Measurements from ENCODE around the gene PRUNE2.

The PRUNE2 gene

GRCh38 chr9:76655971-76656370, 249.9 kb downstream of the PRUNE2 start:
- DNase-seq (ENCODE audit: low read depth in 3 of 3): no peak

GRCh38 chr9:76655121-76655541, 250.8 kb downstream of the PRUNE2 start:
- no peak for DNase-seq (ENCODE audit: low read depth in 3 of 3)

GRCh38 chr9:76654575-76654974, 251.3 kb downstream of the PRUNE2 start:
- DNase-seq (ENCODE audit: low read depth in 3 of 3): no peak

GRCh38 chr9:76654051-76654461, 251.9 kb downstream of the PRUNE2 start:
- no peak for DNase-seq (ENCODE audit: low read depth in 3 of 3)

GRCh38 chr9:76652894-76653293, 253.0 kb downstream of the PRUNE2 start:
- DNase-seq (ENCODE audit: low read depth in 3 of 3): no peak

- no peak for DNase-seq (ENCODE audit: low read depth in 3 of 3)
These were observed 254.7 kb downstream of the PRUNE2 start for GRCh38 chr9:76651119-76651705.

- DNase-seq (ENCODE audit: low read depth in 3 of 3): no peak
These were observed 255.2 kb downstream of the PRUNE2 start for GRCh38 chr9:76650692-76651091.

- no peak for DNase-seq (ENCODE audit: low read depth in 3 of 3)
These were observed 256.0 kb downstream of the PRUNE2 start for GRCh38 chr9:76649894-76650293.

- no peak for DNase-seq (ENCODE audit: low read depth in 3 of 3)
These were observed 259.7 kb downstream of the PRUNE2 start for GRCh38 chr9:76646249-76646648.

GRCh38 chr9:76644647-76645250, 261.2 kb downstream of the PRUNE2 start:
- no peak for DNase-seq (ENCODE audit: low read depth in 3 of 3)

- DNase-seq (ENCODE audit: low read depth in 3 of 3): no peak
These were observed 261.7 kb downstream of the PRUNE2 start for GRCh38 chr9:76644171-76644570.

- no peak for DNase-seq (ENCODE audit: low read depth in 3 of 3)
These were observed 262.4 kb downstream of the PRUNE2 start for GRCh38 chr9:76643399-76644117.

GRCh38 chr9:76642701-76643209, 263.2 kb downstream of the PRUNE2 start:
- no peak for DNase-seq (ENCODE audit: low read depth in 3 of 3)

- DNase-seq (ENCODE audit: low read depth in 3 of 3): no peak
These were observed 263.8 kb downstream of the PRUNE2 start for GRCh38 chr9:76642074-76642473.

GRCh38 chr9:76638001-76638400, 267.9 kb downstream of the PRUNE2 start:
- no peak for DNase-seq (ENCODE audit: low read depth in 3 of 3)

- no peak for DNase-seq (ENCODE audit: low read depth in 3 of 3)
These were observed 268.5 kb downstream of the PRUNE2 start for GRCh38 chr9:76637416-76637815.

- no peak for DNase-seq (ENCODE audit: low read depth in 3 of 3)
These were observed 271.4 kb downstream of the PRUNE2 start for GRCh38 chr9:76634356-76635054.

GRCh38 chr9:76630916-76631315, 275.0 kb downstream of the PRUNE2 start:
- DNase-seq (ENCODE audit: low read depth in 3 of 3): no peak

- no peak for DNase-seq (ENCODE audit: low read depth in 3 of 3)
These were observed 276.5 kb downstream of the PRUNE2 start for GRCh38 chr9:76629205-76629990.

GRCh38 chr9:76628155-76628554, 277.8 kb downstream of the PRUNE2 start:
- DNase-seq (ENCODE audit: low read depth in 3 of 3): no peak

GRCh38 chr9:76626980-76627379, 278.9 kb downstream of the PRUNE2 start:
- no peak for DNase-seq (ENCODE audit: low read depth in 3 of 3)

GRCh38 chr9:76626141-76626540, 279.8 kb downstream of the PRUNE2 start:
- DNase-seq (ENCODE audit: low read depth in 3 of 3): no peak
